HG02884 (cell line): Measurements from ENCODE around the gene ACY1.
A peak's percentile ranks its signal among the peaks of the same experiment; 100 is the strongest.
"Not testable (repeated sequence)": the region's sequence is repeated elsewhere in the genome, so short reads cannot be mapped to it uniquely, and the experiment has no call there.

Source experiments
- ATAC-seq: cut with Tn5 transposase; IDR thresholded peaks from one replicate; pipeline ENCODE4 v1.9.1; 2021; ENCODE audit warnings: mild to moderate bottlenecking, moderate library complexity; ENCODE audit not compliant: unreplicated experiment

Gene ACY1

DNA sequence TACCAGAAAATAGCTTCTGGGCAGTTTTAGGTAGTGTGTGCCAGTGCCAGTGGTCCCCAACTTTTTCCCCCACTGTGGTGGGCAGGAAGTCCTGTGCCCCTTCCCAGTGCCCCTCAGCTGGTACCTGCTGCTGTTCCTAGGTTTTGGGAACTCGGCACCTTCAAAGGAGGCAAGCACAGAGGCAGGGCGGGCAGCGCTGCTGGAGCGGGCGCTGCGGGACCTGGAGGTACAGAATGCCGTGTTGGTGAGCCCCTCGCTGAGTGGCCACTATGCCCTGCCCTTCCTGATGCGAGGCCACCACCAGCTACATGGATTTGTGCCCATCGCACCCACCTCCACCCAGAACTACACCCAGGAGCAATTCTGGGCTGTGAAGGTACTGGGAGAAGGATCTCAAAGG is 3.1 kb upstream of the ACY1 start:
- no peak for ATAC-seq

DNA sequence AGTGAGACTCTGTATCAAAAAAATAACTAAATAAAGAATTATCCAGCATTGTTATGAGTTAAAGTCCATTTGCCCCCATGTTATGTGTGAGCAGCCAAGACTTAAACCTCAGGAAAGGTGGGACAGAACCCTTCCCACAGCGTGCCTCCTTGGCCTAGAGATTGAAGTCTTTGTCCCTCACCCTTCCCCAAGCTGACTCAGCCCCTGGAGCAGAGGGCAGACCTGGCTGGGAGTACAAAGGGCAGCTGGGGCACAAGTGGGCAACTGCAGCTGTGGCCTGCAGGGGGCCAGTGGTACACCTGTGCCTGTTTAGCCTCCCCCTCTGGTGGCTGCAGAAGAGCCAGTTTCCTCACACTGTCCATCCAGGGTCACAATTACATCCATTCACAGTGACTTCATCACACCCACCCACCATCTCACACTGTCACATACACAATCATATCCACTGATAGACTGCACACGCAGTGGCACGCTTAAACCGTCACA is 940 bp upstream of the ACY1 start:
- ATAC-seq, result peak; percentile 34

DNA sequence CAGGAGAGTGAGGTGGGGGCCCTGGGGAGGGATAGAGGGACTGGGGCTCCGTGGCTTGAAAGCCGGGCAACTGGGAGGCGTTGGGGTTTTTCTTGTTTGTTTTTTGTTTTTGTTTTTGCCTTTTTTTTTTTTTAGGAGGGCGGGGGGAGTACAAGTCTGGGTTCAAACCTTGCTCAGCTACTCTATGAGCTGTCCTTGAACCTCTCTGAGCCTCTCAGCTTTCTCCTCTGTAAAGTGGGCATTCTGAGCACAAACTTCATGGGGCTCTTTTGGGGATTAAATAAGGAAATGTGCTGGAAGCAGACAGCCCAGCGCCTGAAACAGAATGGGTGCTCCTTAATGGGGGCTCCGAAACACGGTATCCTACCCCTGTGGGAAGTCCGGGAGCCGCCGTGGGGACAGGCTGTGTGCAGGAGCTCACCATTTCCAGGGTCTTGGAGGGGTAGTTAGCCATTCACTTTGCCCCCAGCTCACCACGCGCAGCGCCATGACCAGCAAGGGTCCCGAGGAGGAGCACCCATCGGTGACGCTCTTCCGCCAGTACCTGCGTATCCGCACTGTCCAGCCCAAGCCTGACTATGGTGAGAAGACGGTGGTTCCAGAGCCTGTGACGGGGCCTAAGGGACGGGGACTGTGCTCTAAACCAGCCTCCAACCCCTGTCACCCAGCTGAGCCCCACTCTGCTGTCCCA is 388 bp downstream of the ACY1 start:
- ATAC-seq, result no peak

DNA sequence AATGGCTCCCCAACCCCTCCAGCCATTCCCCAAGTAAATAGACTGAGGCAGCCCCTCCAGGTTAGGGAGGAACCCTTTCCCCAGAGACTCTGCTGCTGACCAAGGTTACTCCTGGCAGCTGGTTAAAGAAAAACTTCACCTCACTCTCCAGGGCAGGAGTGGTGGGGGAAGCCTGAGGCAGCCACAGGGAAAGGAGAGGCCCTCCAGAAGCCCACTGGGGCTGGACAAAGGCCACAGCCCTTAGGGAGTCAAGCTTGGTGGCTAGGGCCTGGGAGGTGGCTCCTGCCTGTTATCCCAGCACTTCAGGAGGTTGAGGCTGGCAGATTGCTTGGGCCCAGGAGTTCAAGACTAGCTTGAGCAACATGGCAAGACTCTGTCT is 923 bp downstream of the ACY1 start:
- ATAC-seq, result no peak

DNA sequence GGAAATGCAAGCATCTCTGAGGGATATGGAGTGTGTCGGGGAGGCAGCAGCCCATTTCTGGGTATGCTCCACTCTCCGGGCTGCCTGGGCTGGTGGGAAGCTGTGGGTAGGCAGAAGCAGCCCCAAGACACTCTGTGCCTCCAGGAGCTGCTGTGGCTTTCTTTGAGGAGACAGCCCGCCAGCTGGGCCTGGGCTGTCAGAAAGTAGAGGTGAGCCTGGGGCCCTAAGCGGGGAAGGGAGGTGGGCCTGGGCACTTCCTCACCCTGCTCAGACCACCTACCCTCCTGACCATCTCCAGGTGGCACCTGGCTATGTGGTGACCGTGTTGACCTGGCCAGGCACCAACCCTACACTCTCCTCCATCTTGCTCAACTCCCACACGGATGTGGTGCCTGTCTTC is 1.7 kb downstream of the ACY1 start:
- no peak for ATAC-seq

DNA sequence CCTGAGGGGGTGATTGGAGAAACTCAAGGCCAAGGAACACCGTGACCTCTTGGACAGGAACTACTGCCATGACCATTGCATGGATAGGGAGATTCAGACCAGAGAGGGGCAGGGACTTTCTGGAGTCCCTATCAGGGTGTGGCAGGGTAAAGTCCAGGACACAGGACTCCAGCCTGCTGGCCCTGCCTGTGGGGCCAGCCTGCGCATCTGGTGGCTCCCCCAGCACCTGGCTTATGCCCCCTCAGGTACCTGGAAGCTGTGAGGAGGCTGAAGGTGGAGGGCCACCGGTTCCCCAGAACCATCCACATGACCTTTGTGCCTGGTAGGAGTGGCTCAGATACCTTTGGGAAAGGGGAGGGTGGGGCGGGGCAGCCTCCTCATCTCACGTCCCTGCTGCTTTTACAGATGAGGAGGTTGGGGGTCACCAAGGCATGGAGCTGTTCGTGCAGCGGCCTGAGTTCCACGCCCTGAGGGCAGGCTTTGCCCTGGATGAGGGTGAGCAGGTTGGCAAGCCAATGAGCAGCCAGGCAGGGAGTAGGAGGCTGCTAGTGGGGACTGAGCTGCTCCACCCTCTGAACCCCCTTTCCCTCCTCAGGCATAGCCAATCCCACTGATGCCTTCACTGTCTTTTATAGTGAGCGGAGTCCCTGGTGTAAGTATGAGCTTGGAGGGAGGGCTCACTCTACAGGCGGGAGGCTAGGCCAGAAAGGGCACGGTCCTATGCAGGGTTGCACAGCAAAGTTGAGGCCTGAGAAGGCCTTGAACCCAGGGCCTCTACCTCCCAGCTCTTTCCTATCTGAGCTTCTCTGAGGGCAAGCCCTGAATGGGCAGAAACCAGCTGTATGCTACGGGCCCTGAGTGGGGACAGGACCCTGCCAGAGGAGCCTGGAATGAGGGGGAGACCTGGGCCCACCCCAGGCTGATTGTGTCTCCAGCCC is 2.9 kb downstream of the ACY1 start:
- no peak for ATAC-seq

DNA sequence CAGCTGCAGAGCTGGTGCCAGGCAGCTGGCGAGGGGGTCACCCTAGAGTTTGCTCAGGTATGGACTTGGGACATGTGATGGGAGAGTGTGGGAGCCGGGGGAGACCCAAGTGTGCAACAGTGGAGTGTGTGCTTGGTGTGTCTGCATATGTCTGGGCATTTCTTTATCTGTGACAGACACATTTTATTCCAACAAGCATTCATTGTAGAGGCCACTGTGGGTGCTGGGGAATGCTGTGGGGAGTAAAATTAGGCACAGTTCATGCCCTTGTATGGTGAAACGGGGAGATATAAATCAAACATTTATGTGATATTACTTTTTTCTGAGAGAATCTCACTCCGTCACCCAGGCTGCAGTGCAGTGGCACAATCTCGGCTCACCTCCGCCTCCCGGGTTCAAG is 4.2 kb downstream of the ACY1 start:
- no peak for ATAC-seq

DNA sequence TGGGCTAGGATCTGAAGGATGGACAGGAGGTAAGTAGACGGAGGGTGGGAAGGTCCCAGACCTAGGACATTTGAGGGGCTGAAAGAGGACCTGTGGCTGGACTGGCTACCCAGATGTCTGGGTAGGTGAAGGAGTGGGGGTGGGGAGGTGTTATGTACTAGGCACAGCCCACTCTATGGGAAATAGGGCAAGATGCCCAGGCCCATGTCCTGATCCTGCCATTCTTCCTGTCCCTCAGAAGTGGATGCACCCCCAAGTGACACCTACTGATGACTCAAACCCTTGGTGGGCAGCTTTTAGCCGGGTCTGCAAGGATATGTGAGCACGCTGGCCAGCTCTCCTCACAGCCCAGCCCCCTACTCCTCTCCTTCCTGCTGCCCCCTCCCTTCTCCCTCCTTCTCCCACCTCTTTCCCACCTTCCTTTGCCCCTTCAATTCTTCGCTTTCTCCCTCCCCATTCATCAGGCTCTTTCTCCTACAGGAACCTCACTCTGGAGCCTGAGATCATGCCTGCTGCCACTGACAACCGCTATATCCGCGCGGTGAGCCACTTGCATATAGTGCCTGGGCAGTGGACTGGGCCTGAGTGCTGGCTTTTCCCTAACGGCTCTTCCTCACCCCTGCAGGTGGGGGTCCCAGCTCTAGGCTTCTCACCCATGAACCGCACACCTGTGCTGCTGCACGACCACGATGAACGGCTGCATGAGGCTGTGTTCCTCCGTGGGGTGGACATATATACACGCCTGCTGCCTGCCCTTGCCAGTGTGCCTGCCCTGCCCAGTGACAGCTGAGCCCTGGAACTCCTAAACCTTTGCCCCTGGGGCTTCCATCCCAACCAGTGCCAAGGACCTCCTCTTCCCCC is 5.2 kb downstream of the ACY1 start:
- ATAC-seq, result no peak

DNA sequence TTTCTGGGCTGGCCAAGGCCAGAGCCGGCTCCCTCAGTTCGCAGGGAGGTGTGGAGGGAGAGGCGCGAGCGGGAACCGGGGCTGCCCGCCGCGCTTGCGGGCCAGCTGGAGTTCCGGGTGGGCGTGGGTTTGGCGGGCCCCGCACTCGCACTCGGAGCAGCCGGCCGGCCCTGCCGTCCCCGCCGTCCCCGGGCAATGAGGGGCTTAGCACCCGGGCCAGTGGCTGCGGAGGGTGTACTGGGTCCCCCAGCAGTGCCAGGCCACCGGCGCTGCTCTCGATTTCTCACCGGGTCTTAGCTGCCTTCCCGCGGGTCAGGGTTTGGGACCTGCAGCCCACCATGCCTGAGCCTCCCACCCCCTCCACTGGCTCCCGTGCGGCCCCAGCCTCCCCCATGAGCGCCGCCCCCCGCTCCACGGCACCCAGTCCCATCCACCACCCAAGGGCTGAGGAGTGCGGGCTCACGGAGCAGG is 7.2 kb downstream of the ACY1 start:
- not testable (repeated sequence) for ATAC-seq

DNA sequence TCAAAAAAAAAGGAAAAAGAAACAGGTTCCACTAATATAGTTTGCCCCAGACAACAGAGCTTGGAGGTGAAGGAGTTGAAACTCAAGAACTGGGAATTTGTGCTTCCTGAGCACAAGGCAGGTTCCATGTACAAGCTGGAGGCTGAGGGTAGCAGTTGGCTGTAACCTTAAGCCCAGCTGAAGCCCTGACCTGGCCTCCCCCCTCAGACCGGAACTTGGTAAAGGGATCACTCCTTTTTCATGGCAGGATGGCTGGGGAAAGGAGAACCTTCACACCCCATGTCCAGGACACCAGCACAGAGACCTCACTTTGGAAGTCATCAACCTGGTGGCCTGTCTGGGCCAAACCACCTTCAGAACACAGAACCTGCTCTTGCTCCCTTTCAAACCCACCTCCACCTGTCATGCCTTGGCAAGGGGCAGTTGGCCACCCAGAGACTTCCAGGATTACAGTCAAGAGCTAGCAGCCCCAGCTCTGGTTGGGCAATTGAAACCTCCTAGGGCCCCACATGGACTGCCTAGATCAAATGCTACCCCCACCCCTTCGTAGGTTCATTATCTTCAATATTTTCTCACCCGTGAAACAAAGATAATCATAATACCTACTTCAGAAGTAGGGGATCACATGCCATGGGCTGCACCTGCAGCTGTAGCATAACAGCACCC is 8.8 kb downstream of the ACY1 start:
- ATAC-seq, result no peak

DNA sequence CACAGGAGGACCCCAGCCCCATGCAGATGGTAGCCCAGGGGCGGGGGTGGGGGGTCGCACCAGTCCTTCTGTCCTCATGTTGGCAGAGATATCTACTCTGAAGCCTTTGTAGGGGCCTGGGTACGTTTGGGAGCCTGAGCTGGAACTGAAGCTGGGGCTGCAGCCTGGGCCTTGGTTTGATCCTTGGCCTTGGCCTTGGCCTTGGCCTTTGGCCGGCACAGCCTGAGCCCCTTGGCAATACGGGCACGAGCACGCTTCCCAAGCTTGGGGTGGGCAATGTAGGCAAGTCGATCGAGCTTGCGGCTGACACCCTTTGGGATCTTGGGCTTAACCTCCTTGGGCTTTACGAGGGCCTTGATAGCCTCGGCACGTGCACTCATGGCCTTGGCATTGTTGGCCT is 10.3 kb downstream of the ACY1 start:
- not testable (repeated sequence) for ATAC-seq

DNA sequence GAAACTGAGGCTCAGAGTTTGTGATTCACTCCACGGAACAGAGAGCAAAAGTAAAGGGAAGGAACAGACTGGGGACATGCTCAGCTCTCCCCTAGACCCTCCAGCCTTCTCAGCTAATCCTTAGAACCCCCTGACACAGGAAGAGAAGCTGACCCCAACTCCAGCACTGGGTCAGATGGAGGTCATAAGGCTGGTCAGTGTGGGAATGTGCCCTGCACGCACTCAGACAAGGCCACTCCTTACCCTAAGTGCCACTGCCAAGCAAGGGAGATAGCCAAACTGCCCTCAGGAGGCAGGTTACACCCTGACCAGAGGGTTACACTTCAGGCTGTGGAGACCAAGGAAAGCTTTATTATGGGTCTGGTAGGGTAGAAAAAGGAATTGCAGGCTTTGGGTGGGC is 11.2 kb downstream of the ACY1 start:
- ATAC-seq, result no peak

DNA sequence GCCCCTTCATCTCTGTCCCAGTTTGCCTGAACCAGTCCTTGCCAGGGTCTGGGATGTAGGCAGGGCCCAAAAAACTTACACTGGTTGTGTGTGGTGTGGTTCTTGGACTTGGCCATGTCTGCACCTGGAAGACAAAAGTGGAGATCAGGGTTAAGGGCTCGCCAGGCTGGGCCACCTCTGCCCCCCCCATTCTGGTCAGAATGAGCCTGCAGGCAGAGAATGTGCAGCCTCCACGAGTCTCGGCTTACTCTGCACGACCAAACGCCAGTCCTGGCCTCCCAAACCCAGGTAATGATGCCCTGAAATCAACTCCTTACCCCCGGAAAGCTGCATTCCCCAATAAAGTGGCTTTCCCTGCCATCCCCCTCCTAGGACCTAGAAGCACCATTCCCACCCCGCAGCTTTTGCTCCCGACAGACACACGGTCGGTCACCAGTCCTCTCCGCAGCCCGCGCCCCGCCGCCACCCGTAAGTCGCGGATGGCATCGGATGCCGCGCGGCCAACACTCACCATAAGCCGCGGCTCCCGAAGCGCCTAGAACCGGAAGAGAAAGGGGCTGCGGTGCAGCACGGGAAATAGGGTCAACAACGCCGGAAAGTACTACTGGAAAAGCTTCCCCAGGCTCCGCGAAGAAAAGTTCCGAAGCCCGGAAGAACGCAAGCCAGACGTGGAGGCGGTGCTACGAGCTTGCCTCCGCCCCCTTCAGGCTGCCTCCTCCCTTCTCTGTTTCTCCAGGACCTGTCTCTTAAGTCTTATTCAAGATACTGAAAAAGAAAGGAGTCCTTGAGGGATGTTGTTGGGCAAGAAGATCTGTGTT is 12.2 kb downstream of the ACY1 start, which contains the start of gene RPL29:
Gene RPL29 (minus strand): TSS at position 550 of the 818 bp plus-strand sequence. CDS start 434 bp downstream, at position 116.
- ATAC-seq, result peak; percentile 72

DNA sequence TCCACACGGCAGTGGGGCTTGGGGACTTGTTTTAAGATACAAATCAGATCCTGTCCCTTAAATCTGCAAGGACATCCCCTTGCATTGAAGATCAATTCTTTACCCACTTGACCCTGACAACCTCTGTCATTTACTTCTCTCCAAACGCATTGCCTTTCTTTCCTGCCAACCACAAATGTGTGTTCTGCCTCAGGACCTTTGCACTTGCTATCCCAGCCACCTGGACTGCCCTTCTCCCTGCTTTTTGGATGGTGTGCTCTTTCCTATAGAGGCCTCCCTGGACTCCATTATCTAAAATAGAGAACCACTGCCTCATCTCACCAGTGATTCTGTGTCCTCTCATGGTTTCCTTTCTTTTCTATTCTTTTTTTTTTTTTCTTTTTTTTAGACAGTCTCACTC is 13.8 kb downstream of the ACY1 start:
- ATAC-seq, result no peak

DNA sequence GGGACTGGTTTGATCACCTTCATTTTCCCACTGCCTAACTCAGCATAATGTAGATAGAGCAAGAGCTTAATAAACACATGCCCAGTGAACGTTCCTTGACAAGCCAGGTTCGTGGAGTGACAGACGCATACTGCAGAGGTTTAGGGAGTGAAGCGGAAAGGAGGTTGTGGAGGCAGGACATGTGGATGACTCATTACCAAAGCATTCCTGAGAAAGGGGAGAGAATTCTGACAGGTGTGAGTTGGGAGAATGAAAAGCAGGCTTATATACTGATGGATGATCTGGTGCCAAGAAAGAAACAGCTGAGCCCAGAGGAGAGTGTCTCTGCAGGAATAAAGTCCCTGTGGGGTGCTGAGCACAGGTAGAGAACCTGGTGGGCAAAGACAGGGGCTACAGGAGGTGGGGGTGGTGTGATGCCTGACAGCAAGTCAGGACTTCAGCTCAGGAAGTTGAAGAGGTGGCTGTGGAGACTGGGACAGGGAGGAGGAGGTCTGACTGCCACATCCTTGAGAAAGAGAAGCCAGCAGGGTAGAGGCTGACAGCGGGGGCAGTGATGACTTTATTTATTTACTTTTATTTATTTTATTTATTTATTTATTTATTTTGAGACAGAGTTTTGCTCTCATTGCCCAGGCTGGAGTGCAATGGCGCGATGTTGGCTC is 14.7 kb downstream of the ACY1 start:
- no peak for ATAC-seq

DNA sequence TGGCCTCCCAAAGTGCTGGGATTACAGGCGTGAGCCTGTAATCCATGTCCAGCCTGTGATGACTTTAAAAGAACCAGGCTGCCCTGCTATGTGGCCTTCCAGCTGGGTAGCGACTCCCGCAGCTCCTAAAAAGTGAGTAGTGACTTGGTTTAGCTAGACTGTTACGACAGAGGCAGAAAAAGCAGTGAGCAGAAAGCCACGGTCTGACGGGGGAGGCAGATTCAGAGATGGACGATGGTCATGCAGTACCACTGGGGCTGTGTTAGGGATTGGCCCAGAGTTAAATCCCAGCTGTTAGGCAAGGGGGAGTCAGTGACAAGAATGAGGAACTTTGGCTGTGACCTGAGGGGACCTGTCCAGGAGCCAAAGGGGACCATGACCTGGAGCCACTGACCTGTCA is 15.4 kb downstream of the ACY1 start:
- ATAC-seq, result no peak

DNA sequence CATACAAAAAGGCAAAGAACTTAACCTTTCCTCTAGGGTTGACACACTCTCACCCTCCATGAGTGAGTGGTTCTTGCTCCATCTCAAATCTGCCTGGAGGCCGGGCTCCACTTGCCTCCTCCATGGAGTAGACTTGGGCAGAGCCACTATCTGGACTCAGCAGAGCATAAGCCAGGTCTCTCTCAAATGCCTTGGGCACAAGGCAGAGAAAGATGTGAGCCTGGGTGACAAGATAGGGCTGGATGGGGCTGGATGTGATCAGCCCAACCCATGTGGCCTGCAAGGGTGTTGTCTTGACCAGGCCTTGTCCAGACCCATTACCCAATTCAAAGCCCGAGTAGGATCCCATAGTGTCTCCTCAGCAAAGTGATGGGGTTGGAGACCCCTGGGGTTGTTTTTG is 16.5 kb downstream of the ACY1 start:
- ATAC-seq, result no peak

DNA sequence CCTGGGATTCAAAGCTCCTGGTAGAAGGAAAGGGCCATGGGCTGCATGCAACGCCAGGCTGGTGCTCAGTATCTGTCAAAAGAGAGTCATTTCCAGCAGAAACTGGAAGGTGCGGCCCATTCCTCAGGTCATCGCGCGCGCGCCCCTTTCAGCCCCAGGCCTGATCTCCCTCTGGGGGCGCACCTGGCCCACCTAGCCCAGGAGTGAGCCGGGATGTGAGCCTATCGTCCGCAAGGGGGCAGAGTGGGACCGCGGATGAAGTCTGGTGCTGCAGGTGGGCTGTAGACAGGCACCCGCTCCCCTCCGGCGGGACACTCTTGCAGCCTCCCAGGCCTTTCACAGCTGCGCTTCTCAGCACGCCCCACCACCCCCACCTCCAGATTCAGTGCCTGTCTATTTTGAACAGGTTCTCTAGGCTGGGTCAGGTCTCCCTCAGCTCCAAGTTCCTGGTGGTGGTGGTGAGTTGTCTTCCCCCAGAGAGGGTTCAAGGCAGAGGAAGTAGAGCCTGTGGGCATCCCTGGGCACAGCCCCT is 18.2 kb downstream of the ACY1 start:
- peak; percentile 84 for ATAC-seq

DNA sequence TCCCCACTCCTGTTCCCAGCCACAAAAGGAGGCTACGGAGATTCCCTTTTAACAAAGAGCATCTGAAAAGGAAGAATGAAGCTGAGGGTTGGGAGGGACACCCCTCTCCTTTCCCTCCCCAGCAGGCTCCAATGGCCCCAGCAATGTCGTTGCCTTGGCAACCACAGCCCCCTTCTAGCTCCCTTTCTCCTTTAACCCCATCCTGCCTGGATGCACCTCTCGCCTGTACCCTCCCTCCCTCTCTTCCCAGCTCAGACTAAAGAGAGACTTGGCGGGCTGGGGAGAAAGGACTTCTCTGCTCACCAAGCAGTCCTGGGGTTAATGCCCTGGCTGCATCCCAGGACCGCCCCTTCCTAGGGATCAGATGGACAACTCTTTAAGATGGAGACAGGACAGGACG is 19.4 kb downstream of the ACY1 start:
- no peak for ATAC-seq
